IPS DF 4.7 (cell line): Measurements from ENCODE around the gene MTCH2.

ENCODE experiments used
- DNase-seq: peaks from one replicate; pipeline ENCODE4 v3.0.0-alpha.2; 2013; ENCODE audit warnings: low spot score; ENCODE audit errors: extremely low read depth

The MTCH2 gene

DNA sequence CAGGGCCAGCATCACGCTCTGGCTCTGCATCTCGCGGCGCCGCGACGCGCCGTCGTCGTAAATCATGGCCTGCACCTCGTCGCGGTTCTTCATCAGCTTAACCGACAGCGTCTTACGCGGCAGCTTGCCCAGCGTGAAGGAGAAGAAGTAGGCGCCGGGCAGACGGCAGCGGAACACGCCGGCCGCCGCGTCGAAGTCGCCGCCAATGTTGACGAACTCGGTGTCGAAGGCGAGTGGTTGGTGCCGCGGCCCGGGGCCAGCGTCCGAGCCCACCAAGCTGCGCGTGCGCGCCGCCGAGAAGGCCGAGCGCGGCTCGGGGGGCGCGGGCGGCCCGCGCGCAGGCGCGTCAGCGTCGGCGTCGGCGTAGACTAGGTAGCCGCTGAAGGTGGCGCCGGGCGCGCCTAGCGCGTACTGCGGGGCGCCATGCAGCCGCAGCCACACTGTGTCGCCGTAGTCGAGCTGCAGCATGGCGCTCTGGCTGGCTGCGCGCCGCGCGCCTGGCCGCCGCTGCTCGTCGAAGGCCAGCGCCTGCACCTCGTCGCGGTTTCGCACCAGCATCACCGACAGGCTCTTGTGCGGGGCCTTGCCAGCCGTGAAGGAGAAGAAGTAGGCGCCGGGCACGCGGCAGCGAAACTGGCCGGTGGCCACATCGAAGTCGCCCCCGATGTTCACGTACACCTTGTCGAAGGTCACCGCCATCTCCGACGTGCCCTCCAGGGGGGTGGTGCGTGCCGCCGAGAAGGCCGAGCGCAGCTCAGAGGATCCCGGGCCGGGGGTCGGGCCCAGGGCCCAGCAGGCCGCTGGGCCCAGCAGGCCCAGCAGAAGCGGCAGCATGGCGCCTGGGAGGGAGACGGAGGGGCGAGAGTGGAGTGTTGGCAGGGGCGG, 52.1 kb downstream of the MTCH2 start:
- no peak for DNase-seq

DNA sequence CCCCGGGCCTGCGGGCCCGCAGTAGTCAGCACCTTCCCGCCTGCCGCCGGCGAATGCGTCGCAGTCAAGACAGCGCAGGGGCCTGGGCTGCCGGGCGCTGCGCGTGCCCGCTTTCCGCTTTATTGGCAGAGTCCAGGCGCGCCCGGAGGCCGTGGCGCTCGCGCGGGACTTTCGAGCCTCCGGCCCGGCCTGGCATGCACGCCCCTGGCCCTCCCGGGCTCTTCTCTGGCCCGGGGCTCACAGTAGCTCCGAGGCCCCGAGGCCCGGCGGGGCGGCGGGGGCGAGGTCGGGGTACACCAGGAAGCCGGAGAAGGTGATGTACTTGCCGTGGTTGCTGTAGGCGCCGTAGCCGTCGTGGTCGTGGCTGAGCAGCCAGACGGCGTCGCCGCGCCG, 52.8 kb downstream of the MTCH2 start:
- DNase-seq = no peak

DNA sequence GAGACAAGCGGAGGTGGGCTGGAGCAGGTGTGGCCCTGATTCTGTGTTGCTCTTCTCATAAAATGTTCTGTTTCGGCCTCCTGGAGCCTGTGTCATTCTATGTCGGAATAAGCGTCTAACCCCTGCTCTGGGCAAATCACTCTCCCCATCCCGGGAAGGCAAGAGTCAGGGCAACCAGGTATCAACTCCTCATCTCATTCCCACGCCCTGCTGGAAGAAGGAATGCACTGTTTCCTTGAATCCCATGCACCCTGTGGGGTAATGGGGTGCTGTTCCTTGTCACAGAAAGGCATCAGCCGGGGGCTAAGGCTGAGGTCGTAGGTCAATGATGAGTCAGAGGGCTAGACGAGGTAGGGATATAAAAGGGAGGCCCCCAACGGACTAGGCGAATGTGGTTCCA, 53.2 kb downstream of the MTCH2 start:
- DNase-seq = no peak

DNA sequence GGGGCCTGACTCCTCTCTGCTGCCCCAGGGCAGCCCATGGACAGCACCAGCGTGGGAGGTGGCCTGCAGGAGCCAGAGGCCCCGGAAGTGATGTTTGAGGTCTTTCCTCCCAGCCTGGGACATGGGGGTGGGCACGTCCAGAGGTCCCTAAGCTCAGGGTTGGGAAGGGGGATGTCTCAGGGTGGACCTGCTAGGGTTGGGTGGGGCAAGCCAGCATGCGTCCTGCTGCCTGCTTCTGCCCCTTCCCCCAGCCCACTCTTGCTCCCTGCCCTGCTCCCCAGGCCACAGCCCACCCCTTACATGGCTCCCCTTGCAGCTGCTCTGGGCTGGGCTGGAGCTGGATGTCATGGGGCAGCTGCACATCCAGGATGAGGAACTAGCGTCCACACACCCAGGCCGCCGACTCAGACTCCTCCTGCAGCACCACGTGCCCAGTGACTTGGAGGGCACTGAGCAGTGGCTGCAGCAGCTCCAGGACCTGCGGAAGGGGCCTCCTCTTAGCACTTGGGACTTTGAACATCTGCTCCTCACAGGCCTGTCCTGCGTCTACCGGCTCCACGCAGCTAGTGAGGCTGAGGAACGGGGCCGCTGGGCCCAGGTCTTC, 54.5 kb downstream of the MTCH2 start:
- no peak for DNase-seq

DNA sequence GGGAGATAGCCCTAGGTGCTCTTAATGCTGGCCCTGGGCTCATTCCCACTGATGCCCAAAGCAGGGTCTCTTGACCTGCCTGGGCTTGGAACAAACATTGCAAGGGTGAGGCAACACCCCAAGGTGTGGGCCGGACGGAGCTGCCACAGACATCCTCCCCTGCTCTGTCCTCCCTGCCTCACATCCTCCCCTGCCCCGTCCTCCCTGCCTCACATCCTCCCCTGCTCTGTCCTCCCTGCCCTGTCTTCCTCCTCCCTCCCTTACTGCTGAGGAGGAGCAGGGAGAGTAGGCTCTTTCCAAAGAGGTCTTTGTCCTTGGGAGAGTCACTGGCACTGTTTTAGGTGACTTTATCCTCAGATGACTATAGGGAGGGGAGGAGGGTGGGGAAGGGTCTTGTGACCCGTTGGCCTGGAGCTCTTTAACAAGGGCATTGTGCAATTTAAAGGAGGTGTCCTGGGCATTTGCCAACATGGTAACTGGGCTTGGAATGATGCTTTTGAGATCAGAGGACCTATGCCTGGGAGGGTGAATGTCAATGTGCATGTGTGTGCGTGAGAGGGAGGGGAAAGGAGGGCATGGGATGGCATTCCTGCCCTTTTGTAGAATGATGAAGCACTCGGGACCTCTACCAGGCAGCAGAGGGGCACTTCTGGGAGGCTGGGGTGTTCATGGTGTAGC, 55.2 kb downstream of the MTCH2 start:
- DNase-seq = no peak

DNA sequence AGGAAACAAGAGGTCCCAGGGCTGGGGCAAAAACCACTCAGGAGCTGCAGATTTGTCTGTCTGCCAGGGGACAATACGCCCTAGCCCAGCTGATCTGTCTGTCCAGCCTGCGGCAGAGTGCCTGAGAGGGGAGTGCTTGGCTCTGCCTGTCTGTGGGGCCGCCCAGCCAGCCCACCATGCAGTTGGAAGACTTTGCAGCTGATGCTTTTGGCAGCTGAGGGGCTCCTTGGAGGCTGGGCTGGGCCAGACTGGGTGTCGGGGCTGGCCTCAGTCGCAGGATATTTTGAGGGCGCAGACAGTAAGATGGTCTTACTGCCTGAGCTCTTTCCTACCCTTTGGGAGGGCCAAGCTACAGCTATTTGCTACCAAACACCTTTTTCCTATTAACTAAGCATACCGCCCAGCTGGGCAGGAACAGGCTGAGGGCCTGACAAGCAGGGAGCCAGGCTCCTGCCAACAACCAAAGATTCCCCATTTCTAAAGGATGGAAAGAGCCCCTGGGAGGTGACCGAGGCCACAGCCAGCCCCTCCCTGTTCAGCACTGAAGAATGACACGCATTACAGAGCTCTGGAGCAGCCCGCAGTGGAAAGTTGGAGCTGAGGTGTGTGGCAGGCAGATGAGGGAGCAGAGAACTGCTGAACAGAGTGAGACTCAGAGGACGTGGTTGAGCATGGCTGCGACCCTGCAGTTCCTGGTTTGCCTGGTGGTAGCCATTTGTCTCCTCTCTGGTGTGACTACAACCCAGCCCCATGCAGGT, 56.1 kb downstream of the MTCH2 start, which contains the start of gene FAM180B:
Gene FAM180B (plus strand): TSS at position 581 of the 758 bp plus-strand sequence. CDS start 91 bp downstream, at position 672.
- no peak for DNase-seq

DNA sequence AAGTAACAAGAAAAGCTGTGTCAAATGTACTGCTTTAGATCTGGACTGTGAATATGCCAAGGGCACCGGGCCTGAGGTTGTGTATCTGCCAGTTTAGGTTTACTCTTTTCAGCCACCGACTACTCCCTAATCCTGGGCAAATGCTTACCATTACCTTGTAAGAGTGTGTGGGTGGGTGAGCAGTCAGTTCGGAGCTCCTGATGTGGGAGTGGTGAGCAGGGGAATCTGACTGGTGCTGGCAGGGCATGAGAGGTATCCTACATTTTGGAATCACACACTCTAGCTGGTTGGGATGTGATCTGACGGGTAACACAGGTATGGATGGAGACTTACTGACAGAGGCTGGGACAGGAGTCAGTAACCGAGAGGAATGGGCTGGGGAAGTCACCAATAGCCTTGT, 58.5 kb downstream of the MTCH2 start:
- DNase-seq = no peak

DNA sequence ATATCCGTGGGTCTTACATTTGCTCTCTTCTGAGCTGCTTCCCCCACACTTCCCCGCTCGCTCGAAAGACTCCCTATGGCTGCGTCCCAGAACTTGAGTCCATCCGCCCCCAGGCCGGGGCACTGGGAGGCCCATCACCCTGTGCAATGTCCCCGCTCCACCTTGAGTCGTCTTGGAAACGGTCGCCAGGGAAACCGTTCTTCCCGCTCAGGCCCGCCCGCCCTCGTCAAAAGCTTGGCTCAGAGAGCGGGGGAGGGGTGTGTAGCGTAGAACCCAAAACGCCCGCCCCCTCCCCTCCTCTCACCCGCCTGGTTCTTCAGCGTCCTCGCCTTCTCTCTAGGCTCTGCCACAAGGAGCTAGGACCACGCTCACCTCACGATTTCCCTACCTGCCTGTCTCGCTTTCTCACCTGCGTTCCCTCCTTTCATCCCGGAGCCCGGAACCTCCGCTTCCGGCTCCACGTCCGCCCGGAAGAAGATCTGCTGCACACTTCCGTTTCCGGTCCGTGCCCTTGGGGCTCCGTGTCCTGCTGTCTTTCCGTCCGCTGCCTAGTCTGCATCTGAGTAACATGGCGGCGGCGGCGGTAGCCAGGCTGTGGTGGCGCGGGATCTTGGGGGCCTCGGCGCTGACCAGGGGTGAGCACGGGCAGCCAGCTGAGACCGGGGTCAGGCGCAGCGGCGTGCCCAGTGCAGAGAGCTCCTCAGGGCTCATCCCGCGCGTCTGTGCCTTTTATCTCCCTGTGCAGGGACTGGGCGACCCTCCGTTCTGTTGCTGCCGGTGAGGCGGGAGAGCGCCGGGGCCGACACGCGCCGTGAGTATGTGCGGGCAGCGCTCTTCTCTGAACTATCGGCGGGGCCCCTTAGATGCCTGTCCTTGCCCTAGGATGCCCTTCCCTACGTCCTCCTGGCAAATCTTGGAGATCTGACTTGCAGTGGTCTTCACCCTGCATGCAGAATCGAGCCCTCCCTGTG, 63.5 kb downstream of the MTCH2 start, which contains the start of the genes KBTBD4 and NDUFS3:
Gene KBTBD4 (minus strand): TSS at position 447 of the 971 bp plus-strand sequence. CDS start 19 bp downstream, at position 428.
Gene NDUFS3 (plus strand): TSS at position 551 of the 971 bp plus-strand sequence. CDS start 18 bp downstream, at position 569.
- DNase-seq = no peak

DNA sequence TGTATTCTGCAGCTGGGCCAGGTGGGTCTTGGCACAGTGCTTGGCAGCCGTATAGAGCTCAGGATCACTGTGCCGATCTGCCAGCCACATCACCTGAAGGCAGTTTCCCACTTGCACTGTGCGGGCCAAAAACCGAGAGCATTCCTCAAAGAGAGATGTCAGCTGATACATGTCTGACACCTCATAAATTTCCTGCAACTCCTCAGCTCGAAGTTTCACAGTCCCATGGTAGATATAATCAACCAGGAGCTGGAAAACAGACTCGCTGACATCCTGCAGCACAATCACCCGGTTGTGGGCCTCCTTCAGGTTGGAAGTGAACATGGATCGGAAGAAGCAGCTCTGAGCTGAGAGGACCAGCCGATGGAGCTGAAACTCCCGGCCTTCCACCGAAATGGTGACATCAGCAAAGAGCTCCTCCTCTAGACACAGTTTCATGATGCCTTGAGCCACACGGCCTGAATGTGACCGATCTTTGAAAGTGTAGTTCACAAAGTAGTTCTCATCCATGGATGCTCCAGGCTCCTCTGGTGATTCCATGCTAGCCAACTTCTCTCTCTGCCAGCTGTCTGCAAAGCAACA, 64.8 kb downstream of the MTCH2 start:
- no peak for DNase-seq

DNA sequence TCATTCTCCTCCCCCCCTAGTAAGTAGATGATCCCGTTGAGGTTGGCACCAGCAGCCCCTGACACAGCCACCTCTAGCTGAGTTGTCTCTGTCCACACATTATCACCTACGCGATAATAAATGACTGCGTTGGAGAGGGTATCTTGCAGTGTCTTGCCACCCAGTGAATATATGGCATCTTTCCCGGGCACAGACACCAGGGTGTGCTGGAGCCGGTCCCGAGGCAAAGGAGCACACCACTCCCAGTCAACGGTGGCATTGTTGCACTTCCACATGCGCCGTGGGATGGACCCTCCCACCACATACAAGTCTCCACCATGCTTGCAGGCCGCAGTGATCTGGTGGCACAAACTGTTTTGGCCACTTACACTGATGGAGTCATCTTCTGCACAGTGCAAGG, 69.0 kb downstream of the MTCH2 start:
- no peak for DNase-seq

DNA sequence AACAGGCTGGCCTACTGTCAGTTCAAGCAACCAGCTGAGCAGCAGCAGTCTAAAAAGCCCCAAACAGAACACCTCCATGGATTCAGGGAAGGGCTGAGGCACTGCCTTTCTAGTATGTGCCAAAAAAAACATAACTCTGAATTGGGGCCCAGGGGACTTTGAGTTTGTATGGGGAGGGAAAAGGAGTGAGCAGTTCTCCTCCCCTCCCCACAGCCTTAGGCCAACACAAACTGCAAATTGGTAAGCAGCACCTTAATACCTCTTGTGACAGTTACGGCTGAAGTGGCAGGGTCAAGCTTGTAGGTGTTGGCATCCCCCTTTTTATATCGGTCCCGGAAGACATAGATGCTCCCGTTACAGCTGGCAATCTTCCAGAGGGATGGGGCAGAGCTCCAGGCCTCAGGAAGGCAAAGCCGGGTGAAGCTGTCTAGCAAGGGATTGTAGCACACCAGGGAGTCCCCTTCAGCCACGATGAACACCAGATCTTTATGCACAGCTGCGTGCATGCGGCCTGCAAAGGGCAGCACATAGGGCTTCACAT, 69.6 kb downstream of the MTCH2 start:
- no peak for DNase-seq

DNA sequence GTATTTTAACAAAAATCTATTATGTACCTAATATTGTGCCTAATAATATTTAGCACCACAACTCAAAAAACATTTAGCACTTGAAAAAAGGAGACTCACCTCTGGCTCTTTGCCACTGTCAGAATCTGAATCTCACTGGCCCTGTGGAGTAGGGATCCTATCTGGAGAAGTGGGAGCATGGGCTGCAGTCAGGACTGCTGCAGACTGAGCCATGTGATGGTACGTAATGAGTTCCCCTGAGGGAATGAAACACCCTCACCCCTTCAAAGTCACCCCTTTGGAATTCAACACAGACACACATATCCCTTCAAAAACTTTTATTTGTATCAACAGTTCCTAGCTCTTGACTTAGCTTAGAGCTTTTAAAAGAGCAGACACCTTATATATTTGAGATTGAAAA, 70.5 kb downstream of the MTCH2 start:
- DNase-seq = no peak

DNA sequence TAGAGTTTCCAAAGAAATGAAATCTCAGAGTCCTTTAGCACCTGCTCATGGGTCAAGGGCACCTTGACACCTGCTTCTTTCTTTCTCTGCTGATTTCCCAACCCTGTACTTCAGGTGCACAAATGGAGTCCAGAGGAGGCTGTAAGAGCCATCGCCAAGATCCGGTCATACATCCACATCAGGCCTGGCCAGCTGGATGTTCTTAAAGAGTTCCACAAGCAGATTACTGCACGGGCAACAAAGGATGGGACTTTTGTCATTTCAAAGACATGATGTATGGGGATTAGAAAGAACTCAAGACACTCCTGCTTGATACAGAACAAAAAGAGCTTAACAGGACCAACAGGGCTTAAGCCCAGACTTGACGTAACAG, 71.0 kb downstream of the MTCH2 start:
- no peak for DNase-seq

DNA sequence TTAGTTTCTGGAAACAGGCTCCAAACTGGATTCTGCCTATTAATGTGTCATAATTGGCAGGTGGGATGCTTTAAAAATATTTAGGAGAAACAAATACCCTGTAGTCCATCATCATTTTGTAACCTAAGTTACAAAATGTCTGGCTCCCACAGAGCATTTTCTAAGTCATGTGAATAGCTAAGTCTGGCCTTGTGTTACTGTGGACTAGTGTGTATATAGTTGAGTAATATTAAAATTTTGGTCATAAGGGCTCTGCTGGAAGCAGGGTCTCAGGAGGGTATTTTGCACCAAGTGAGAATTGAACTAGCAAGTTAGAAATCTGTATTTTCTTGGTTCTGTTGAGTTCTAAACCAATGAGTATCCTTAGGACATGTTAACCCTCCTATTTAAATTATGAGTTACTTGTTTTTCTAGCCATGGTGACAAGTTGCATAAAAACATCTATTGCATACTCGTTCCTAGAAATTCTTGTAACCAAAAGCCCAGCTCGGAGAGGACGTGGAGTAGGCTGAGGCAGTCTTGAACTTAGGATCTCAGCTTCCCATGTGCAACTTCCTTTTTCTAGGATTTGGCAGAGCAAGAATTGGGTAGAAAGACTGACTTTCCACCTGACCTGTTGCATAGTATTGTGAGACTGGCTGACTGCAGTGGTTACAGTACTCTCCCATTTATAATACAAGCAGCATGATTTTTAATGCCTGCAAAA, 71.6 kb downstream of the MTCH2 start:
- no peak for DNase-seq

DNA sequence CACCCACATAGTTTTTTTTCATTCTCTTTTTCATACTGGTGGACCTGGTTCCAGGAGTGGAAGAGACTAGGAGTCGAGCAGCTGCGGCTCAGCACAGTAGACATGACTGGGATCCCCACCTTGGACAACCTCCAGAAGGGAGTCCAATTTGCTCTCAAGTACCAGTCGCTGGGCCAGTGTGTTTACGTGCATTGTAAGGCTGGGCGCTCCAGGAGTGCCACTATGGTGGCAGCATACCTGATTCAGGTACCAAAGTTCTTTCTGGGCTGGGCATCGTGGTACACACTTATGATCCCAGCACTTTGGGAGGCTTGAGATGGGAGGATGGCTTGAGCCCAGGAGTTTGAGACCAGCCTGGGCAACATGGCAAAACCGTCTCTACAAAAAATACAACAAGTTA, 72.7 kb downstream of the MTCH2 start:
- no peak for DNase-seq
